Transverse colon (tissue), 4 donors: ENCODE results near the gene DIS3L2.

Experiments
- POLR2AphosphoS5 ChIP-seq, 3 donors: sonication (generic); formaldehyde crosslinking; IDR thresholded peaks; one replicate each; pipeline ENCODE4 v1.6.1; 2016; ENCODE audit warnings: antibody characterized with exemption in 3 of 3
- TF ChIP-seq, protein P1 (sequence below), 5 experiments: fragments of 200-600 bp in 3 of 5; fragments of 450-650 bp in 2 of 5; sonication (generic) in 3 of 5; IDR thresholded peaks; 1 replicate in 2 of 5; 2 replicates in 3 of 5; pipeline ENCODE4 v1.5.1; 2016 to 2017; ENCODE audit warnings: antibody characterized with exemption in 5 of 5, inconsistent platforms in 3 of 5, mild to moderate bottlenecking in 2 of 5, moderate library complexity in 1 of 5

DNA sequence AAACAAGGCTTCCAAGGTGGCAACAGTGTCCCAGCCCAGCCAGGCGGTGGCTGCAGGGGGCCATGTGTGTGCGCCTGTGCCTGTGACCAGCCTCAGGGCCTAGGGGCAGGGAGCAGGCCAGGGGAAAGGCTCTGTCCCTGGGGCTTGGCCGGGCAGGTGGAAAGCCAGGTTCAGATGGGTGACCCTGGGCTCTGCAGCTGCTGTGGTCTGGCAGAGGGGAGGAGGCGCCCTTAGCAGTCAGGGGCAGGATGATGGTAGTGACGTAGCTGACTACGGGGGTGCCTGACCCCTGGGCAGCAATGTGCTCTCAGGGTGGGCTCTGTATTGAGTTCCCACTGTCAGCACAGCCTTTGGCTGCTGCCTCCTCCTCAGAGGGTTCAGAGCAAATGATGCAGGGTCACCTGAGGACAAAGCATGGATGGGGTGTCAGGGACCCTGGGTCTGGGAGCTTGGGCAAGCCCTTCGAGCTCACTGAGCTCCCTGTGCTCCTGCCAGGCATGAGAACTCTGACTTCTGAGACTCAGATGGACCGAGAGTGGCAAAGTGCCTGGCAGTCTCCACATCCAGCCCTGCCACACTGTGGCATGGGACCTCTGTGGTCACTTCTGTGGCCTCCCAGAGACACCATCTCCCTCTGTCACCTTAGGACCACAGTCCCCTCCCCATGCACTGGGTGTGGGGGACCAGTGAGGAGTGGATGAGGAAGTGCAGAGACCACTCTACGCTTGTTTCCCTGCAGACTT, 360.5 kb downstream of the DIS3L2 start:
- TF ChIP-seq, protein P1, sequence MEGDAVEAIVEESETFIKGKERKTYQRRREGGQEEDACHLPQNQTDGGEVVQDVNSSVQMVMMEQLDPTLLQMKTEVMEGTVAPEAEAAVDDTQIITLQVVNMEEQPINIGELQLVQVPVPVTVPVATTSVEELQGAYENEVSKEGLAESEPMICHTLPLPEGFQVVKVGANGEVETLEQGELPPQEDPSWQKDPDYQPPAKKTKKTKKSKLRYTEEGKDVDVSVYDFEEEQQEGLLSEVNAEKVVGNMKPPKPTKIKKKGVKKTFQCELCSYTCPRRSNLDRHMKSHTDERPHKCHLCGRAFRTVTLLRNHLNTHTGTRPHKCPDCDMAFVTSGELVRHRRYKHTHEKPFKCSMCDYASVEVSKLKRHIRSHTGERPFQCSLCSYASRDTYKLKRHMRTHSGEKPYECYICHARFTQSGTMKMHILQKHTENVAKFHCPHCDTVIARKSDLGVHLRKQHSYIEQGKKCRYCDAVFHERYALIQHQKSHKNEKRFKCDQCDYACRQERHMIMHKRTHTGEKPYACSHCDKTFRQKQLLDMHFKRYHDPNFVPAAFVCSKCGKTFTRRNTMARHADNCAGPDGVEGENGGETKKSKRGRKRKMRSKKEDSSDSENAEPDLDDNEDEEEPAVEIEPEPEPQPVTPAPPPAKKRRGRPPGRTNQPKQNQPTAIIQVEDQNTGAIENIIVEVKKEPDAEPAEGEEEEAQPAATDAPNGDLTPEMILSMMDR (IDR thresholded peaks at IDR 0.05), result no peak
- no peak for TF ChIP-seq POLR2AphosphoS5 (IDR thresholded peaks at IDR 0.05)
